IPS DF 6.9 (cell line): ENCODE results near the gene TSPAN33.

Source experiments
- DNase-seq: peaks from one replicate; pipeline ENCODE4 v3.0.0-alpha.2; 2013; ENCODE audit warnings: low read depth, low spot score
- H3K27ac ChIP-seq: one replicate; pipeline ENCODE4 v1.5.1; 2013; ENCODE audit warnings: low read length, control low read depth
- H3K27me3 ChIP-seq: 2 replicates; pipeline ENCODE4 v1.6.1; 2013; ENCODE audit warnings: mild to moderate bottlenecking, low read length; ENCODE audit not compliant: control insufficient read depth, insufficient read depth
- H3K36me3 ChIP-seq: 2 replicates; pipeline ENCODE4 v1.6.1; 2013; ENCODE audit warnings: low read length; ENCODE audit not compliant: control insufficient read depth, insufficient read depth
- H3K4me1 ChIP-seq: 2 replicates; pipeline ENCODE4 v1.6.1; 2013; ENCODE audit warnings: low read length; ENCODE audit not compliant: control insufficient read depth, insufficient read depth
- H3K4me3 ChIP-seq: 2 replicates; pipeline ENCODE4 v1.5.1; 2013; ENCODE audit warnings: mild to moderate bottlenecking, low read length
- H3K9me3 ChIP-seq: 2 replicates; pipeline ENCODE4 v1.6.1; 2013; ENCODE audit warnings: low read length, inconsistent platforms; ENCODE audit not compliant: control insufficient read depth, insufficient read depth
- WGBS: extraction: QIAGEN DNeasy Blood & Tissue Kit; methylation state at CpG from one replicate; pipeline ENCODE4 v1.1.7; 2013; ENCODE audit warnings: mixed read lengths, missing lambda C conversion rate; ENCODE audit not compliant: insufficient read length, insufficient coverage; 5-methylcytosine and 5-hydroxymethylcytosine counted together

The TSPAN33 gene, protein sequence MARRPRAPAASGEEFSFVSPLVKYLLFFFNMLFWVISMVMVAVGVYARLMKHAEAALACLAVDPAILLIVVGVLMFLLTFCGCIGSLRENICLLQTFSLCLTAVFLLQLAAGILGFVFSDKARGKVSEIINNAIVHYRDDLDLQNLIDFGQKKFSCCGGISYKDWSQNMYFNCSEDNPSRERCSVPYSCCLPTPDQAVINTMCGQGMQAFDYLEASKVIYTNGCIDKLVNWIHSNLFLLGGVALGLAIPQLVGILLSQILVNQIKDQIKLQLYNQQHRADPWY

DNA sequence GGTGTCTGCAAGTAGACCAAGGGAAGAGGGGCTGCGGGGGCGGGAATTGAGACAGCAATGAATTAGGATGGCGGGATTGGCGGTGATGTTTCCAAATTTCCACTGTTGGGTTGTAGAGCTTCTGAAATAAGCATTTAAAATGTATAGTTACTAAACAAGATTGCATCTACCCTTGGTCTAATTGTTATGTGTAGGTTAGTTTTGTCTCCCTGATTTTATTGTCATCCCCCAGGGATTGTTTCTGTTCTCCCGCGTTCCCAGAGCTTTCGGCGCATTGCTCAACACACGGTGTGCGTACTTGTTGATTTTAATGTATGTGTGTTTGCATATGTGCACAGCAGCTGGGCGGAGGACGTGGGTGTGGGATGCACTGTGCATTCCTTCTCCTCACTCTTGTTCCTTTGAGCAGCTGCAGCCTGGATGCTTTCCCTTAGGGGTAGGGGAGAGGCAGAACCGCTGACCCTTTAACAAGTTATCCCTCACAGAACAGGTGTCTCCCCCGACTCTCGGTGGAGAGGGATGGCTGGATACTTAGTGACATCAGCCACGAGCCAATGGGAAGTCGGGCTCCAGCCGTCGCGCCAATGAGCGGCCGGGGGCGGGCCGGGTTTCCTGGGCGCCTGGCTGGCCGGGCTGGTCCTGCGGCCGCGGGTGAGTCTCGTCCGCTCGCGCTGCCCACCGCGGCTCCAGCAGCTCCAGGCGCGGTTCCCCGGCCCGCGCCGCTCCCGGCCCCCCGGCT lies at the start of gene TSPAN33:
Gene TSPAN33, plus strand, starts transcription at position 613 of the 739 bp plus-strand sequence. CDS start 274 bp downstream, outside the sequence.
- no peak within 1 kb of the TSS for H3K27ac ChIP-seq
- H3K4me3 ChIP-seq, result peak within 1 kb of the TSS; percentile 71; the same call in 1 of the 2 replicates
- H3K36me3 ChIP-seq, result no peaks in the 10 kb centered on the region
- no peaks in the 10 kb centered on the region for H3K9me3 ChIP-seq
- peak; percentile 55 for DNase-seq
- H3K4me1 ChIP-seq, result peaks cover 4% of the 10 kb centered on the region; the same call in 1 of the 2 replicates
- H3K27me3 ChIP-seq, result peaks cover 2% of the 10 kb centered on the region; the same call in 1 of the 2 replicates
- no CpG with 5 or more reads among the region's 43 CpGs for WGBS

DNA sequence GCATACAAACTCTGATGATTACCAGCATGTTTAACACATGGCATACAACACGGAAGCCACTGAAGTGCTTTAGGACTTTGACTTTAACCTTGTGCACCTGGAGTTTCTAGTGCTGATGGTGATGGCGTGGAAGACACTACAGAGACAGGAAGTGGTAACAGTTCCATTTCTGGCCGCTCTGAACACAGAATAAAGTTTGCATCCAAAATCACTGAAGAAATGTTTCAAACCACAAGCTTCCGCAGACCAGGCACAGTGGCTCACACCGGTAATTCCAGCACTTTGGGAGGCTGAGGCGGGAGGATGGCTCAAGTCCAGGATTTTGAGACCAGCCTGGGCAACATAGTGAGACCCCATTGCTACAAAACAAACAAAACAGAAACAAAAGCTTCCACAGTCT lies 49.2 kb upstream of the TSPAN33 start:
- no CpG with 5 or more reads among the region's 6 CpGs for WGBS

DNA sequence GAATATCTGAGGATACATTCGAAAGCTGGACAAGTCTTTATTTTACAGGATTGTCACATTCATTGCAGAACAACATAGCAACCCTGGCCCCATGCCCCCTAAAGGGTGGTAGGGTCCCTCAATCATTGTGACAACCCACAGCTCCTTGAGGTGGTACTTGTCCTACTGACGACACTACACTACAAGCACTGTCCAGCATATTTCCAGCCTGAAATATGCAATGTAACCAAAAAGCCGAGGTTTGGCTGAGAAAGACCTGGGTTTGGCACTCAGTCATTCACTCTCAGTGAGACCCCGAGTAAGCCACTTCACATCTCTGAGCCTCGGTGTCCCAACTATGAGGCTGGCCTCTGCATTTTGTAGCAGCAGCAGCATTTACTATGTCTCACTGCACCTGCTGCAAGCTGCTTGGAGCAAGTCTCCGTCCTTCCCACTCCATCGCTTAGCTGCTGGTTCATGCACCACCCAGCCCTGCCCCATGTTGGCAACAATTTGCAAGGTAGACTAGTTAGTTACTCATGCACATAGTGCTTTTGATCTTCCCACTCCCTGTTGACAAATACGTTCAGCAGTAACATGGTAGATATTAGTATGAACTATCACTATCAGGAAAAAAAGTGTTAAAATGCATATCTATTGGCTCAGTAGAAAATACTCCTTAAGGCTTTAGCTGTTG lies 46.0 kb upstream of the TSPAN33 start:
- no peaks in the 10 kb centered on the region for H3K9me3 ChIP-seq
- no peak for DNase-seq
- no peaks in the 10 kb centered on the region for H3K27me3 ChIP-seq
- no CpG with 5 or more reads among the region's 8 CpGs for WGBS
- H3K4me1 ChIP-seq, result no peaks in the 10 kb centered on the region
- H3K4me3 ChIP-seq, result no peak overlapping the region
- no peaks in the 10 kb centered on the region for H3K36me3 ChIP-seq
- no peak overlapping the region for H3K27ac ChIP-seq

More for the DNA sequence above, 49.2 kb upstream of the TSPAN33 start:
- H3K36me3 ChIP-seq, result no peaks in the 10 kb centered on the region
- no peaks in the 10 kb centered on the region for H3K27me3 ChIP-seq
- no peaks in the 10 kb centered on the region for H3K9me3 ChIP-seq
- DNase-seq, result no peak
- no peak overlapping the region for H3K27ac ChIP-seq
- no peaks in the 10 kb centered on the region for H3K4me1 ChIP-seq
- H3K4me3 ChIP-seq, result no peak overlapping the region

DNA sequence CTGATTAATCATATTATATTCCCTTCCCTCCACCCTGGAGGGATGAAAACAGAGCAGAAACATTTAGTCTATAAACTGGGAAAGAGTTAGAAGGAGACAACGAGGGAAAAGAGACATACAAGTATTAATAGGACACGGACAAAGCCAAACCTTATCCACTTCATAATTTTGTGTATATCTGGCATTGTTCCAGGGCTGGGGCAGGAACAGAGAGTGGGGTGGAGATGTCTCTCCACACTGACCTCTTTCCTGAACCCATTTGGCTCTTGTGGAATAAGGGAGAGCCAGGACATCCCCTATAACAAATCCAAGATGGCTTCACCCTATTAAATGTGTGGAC lies 43.7 kb upstream of the TSPAN33 start:
- no peaks in the 10 kb centered on the region for H3K4me1 ChIP-seq

DNA sequence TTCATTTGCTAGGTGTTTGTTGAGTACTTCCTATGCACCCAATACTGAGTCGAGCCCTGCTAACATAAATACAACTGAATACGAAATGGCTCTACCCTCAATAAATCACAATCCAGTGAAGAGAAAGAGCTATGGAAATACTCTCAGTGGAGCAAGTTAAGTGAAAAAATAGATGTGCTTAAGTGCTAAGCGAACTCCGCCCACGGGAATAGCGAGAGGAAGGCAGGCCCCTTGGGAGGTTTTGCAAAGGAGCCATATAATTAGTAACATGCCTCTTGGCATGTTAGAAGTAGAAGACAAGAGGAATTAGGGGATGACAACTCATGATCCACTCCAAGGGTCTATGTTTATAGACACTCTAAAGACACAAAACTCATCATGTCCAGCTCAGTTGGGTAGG lies 42.8 kb upstream of the TSPAN33 start:
- WGBS, result no CpG with 5 or more reads among the region's 6 CpGs
- no peaks in the 10 kb centered on the region for H3K36me3 ChIP-seq
- H3K9me3 ChIP-seq, result no peaks in the 10 kb centered on the region
- no peak overlapping the region for H3K27ac ChIP-seq
- H3K27me3 ChIP-seq, result no peaks in the 10 kb centered on the region
- H3K4me1 ChIP-seq, result no peaks in the 10 kb centered on the region
- H3K4me3 ChIP-seq, result no peak overlapping the region
- no peak for DNase-seq

More for the DNA sequence above, 43.7 kb upstream of the TSPAN33 start:
- Histone ChIP-seq H3K36me3 (no peaks in the 10 kb centered on the region), H3K27me3 (no peaks in the 10 kb centered on the region), H3K27ac (no peak overlapping the region), H3K9me3 (no peaks in the 10 kb centered on the region), H3K4me3 (no peak overlapping the region)
- DNase-seq, result no peak
- no CpG with 5 or more reads among the region's 2 CpGs for WGBS

DNA sequence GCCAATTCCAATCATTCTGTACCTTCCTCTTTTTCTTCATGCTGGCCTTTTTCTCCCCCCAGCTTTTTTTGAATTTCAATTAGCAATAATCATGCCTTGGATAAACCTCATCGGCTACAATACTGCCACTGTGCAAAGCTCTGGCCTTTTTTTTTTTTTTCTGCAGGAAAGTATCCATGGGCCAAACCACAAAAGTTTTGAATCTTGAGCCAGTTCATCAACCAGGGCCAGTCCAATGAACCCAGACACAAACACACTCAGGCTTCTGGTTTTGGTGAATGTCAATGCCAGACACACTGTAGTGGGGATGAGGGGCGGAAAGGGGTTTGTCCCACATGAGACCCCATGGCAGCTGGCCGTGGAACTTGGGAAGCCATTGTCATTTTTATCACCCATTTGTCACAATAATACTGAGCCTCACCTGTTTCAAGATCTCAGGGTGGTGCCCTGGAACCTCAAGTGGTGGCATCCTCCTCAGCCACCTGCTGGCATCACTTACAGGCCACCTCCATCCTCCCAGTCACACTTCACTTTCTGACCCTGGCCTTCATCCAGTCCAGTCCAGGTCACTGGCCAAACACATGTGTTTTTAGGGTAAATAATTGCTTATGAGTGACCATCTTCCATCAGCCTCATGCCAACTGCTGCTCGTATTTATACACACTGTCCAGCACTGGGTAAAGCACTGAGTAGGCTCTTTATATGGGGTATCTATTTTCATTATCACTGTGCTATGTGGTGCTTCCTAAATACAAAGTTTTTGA lies 40.8 kb upstream of the TSPAN33 start:
- Histone ChIP-seq H3K4me3 (no peak overlapping the region), H3K9me3 (no peaks in the 10 kb centered on the region), H3K36me3 (no peaks in the 10 kb centered on the region), H3K27me3 (no peaks in the 10 kb centered on the region), H3K4me1 (no peaks in the 10 kb centered on the region), H3K27ac (no peak overlapping the region)
- no CpG with 5 or more reads among the region's 4 CpGs for WGBS
- no peak for DNase-seq

DNA sequence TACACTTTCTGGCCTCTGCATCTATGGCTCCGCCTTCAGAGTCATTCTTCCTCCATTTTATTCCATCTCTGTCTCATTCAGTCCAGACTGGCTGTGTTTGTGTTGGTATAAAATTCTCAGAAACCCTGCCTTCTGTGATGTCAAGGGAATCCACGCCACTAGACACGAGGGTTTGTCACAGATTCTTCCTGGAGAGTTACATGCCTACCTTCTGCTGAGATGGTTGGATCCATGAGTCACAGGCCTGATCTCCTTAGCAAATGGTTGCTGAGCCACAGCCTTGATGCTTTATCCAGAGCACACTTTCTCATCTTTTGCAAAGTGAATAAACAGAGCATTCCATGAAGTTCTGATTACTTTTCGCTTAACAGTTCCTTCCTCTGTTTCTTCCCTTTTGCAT lies 35.9 kb upstream of the TSPAN33 start:
- no peak for DNase-seq
- H3K27ac ChIP-seq, result no peak overlapping the region
- no peak overlapping the region for H3K4me3 ChIP-seq
- WGBS, result no CpG with 5 or more reads among the region's 4 CpGs
- H3K27me3 ChIP-seq, result no peaks in the 10 kb centered on the region
- H3K9me3 ChIP-seq, result no peaks in the 10 kb centered on the region
- no peaks in the 10 kb centered on the region for H3K4me1 ChIP-seq
- H3K36me3 ChIP-seq, result no peaks in the 10 kb centered on the region

DNA sequence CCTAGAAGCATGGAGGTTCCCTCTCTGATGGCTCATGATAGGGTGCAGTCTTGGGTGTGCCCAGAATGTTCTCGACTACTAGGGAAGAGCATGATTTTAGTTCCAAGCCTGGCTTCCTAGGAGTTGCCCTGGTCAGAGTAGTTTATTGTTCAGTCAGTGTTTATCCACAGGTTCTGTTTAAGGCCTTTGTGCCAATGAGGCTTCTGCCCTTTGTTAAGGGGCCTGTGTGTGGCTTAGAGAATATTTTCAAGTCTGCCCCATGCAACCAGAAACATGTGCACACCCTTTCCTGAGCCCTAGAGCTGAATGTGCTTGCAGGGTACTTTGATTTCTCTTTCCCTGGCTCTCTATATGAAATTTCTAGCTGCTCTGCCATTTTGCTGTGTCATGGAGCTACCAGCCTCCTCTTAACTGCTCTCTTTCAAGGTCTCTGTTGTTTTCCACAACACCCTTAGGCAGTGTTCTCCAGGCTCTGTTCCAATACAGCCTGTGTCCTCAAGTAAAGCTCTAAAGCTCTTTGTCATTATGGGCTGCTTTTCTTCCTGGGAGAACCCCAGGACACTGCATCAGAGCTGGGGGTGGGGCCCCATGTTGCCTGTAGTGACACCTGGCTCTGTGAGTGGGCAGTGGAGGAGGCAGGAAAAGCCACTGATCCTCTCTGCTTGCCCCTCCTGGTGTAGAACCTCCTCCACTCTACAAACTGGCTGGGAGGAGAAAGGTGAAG lies 34.1 kb upstream of the TSPAN33 start:
- no peaks in the 10 kb centered on the region for H3K27me3 ChIP-seq
- no peaks in the 10 kb centered on the region for H3K9me3 ChIP-seq
- H3K4me3 ChIP-seq, result no peak overlapping the region
- no peaks in the 10 kb centered on the region for H3K36me3 ChIP-seq
- no peak overlapping the region for H3K27ac ChIP-seq
- no CpG with 5 or more reads among the region's 1 CpG for WGBS
- no peaks in the 10 kb centered on the region for H3K4me1 ChIP-seq
- peak; percentile 43 for DNase-seq

DNA sequence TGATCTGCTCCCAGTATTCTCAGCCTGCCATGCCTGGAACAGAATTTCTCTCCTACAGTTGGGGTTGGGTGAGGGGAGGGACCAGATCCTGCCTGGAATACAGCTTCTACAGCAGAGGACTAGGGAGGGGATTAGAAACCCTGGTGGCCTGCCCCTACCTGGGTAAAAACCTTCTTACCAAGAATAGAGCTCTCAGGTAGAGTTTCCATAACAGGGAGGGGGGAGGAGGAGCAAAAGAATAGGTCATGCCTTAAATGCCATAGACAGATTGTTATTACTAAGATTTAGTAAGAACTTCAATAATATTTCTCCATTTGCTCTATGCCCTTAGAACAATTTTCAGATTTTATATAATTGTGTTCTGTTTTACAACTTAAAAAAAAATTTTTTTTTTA lies 33.5 kb upstream of the TSPAN33 start:
- DNase-seq, result no peak
- no peaks in the 10 kb centered on the region for H3K36me3 ChIP-seq
- no peaks in the 10 kb centered on the region for H3K9me3 ChIP-seq
- no peaks in the 10 kb centered on the region for H3K4me1 ChIP-seq
- no peaks in the 10 kb centered on the region for H3K27me3 ChIP-seq
- H3K27ac ChIP-seq, result no peak overlapping the region
- H3K4me3 ChIP-seq, result no peak overlapping the region

DNA sequence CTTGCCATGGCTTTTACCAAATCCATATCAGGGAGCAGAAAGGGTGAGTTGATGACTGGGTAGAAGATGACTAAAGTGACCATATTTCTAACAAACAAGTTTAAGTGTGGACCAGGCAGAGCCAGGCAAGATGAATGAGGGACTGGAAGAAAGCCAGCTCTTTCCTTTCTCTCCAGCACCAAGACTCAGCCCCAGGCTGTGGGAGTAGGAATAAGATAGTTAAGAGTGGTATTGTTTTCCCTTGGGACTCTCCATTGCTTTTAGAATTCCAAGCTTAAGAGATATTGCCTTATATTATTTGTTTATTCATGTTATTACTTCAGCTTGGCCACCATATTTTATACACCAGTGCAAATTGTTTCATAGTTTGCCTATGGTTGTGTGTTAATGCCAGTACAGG lies 28.8 kb upstream of the TSPAN33 start:
- Histone ChIP-seq H3K27ac (no peak overlapping the region), H3K36me3 (no peaks in the 10 kb centered on the region), H3K9me3 (no peaks in the 10 kb centered on the region)

More for the DNA sequence above, 28.8 kb upstream of the TSPAN33 start:
- no peaks in the 10 kb centered on the region for H3K4me1 ChIP-seq
- H3K27me3 ChIP-seq, result no peaks in the 10 kb centered on the region
- no peak for DNase-seq
- no peak overlapping the region for H3K4me3 ChIP-seq
